ENCODE measurements around the gene PDCD11. TPM values are rescaled to one million over a fixed set of nuclear protein-coding genes. Genes with fewer than 3 reads are reported as not detected.
A peak's percentile ranks its signal among the peaks of the same experiment; 100 is the strongest.

The PDCD11 gene
- total RNA-seq, 1 experiment from 2014 or later, result 55.7 TPM

DNA sequence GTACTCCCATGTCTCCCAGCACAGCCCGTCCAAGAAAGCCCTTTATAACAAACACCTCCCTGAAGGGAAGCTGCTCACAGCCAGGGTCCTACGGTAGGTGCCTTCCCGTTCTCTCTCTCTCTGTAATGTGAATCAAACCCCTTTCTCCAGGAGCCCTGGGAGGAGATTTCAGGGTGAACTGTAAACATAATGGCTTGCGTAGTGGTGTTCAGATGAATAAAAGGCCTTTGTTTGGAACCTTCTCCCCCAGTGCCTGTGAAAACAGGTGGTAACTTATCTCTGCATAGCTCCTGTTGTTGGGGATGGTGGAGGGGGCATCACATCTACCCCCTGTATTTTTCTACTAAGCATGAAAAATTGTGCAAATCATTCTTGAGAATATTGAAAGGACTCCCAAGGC, 43.4 kb downstream of the PDCD11 start:
- Histone ChIP-seq H3K36me3 (replicated peaks; ENCODE audit: control insufficient read depth, insufficient read depth, low read length) (peaks cover 58% of the 10 kb centered on the region), H3K27me3 (ENCODE audit: control insufficient read depth, insufficient read depth, low read length) (no peaks in the 10 kb centered on the region), H3K4me3 (ENCODE audit: insufficient read depth, low read depth, low read length) (no peak overlapping the region)
- DNase-seq, result no peak

DNA sequence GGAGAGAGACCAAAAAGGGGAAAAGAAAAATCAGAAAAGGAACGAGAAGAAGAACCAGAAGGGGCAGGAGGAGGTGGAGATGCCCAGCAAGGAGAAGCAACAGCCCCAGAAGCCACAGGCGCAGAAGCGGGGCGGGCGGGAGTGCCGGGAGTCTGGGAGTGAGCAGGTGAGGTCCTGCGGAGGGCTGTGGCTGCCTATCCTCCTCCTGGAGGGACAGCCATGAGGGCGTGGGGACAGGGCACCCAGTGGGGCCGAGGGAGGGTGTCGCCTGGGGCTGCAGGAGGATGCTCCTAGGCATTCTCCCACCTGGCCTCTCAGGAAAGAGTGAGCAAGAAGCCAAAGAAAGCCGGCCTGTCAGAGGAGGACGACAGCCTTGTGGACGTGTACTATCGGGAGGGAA, 44.0 kb downstream of the PDCD11 start:
- Histone ChIP-seq H3K27me3 (ENCODE audit: control insufficient read depth, insufficient read depth, low read length) (no peaks in the 10 kb centered on the region), H3K4me3 (ENCODE audit: insufficient read depth, low read depth, low read length) (no peak overlapping the region), H3K36me3 (replicated peaks; ENCODE audit: control insufficient read depth, insufficient read depth, low read length) (peaks cover 63% of the 10 kb centered on the region)
- peak; percentile 41 for DNase-seq

DNA sequence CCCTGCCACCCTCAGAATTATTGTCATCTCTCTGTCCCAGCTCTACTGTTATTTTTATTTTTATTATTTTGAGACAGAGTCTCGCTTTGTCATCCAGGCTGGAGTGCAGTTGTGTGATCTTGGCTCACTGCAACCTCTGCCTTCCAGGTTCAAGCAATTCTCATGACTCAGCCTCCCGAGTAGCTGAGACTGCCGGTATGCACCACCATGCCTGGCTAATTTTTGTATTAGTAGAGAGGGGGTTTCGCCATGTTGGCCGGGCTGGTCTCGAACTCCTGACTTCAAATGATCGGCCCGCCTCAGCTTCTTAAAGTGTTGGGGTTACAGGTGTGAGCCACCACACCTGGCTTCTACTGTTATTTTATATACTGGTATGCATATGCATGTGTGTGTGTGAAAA, 44.8 kb downstream of the PDCD11 start:
- no peak overlapping the region for H3K4me3 ChIP-seq (ENCODE audit: insufficient read depth, low read depth, low read length)
- H3K36me3 ChIP-seq (replicated peaks; ENCODE audit: control insufficient read depth, insufficient read depth, low read length), result peaks cover 61% of the 10 kb centered on the region
- H3K27me3 ChIP-seq (ENCODE audit: control insufficient read depth, insufficient read depth, low read length), result no peaks in the 10 kb centered on the region
- DNase-seq, result no peak

DNA sequence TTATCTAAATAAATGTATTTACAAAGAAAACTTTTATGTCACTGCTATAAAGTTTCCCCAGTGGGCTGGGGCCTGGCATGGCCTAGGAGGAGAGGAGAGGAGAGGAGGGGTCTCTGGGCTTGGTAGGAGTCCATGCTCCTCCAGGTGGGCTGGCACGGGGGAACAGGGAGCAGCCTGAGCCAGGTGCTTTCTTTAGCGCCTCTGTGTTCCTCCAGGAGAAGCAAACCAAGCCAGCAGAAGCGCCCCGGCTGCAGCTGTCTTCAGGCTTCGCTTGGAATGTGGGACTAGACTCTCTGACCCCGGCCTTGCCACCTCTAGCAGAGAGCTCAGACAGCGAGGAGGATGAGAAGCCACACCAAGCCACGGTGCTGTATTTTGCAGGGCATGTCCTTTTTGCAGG, 45.2 kb downstream of the PDCD11 start:
- DNase-seq, result no peak
- Histone ChIP-seq H3K27me3 (ENCODE audit: control insufficient read depth, insufficient read depth, low read length) (no peaks in the 10 kb centered on the region), H3K4me3 (ENCODE audit: insufficient read depth, low read depth, low read length) (no peak overlapping the region), H3K36me3 (replicated peaks; ENCODE audit: control insufficient read depth, insufficient read depth, low read length) (peaks cover 61% of the 10 kb centered on the region)

DNA sequence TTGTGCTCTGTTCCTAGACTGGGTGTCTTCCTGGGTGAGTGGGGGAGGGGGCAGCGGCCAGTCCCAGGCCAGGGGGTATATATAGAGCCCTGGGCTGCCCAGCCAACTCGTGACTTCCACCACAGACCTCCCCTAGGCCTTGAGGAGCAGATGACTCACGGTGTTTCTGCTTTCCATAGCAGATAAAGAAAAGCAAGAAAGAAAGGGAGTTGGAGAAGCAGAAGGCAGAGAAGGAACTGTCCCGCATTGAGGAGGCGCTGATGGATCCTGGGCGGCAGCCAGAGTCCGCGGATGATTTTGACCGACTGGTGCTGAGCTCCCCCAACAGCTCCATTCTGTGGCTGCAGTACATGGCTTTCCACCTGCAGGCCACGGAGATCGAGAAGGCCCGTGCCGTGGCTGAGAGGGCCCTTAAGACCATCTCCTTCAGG, 45.6 kb downstream of the PDCD11 start:
- no peak overlapping the region for H3K4me3 ChIP-seq (ENCODE audit: insufficient read depth, low read depth, low read length)
- peaks cover 59% of the 10 kb centered on the region for H3K36me3 ChIP-seq (replicated peaks; ENCODE audit: control insufficient read depth, insufficient read depth, low read length)
- no peak for DNase-seq
- no peaks in the 10 kb centered on the region for H3K27me3 ChIP-seq (ENCODE audit: control insufficient read depth, insufficient read depth, low read length)

DNA sequence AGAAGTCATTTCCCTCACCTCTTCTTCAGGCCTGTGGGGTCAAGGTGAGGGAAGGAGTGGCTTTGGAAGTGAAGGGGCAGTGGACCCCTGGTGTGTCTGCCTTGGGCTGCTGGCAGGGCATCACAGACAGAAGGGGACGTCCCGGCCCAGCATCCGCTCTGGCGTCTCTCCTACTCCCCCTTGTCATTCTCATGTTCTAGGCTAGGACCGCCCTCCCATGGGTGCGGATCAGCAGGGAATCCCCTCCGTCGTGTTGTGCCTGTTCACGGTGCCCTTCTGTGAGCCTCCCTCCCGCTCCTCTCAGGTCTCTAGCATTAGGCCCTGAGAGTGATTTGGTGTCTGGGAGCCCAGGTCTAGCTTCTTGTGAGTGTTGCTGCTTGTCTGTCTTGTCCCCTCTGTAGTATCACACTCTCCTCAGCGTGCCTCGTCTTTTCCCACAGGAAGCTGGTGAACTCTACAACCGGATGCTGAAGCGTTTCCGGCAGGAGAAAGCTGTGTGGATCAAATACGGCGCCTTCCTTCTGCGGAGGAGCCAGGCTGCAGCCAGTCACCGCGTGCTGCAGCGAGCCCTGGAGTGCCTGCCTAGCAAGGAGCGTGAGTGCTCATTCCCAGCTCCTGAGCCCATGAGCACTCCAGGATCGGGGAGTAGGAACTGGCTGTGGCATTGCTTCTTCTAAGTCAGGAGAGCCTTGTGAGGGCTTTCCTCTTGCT, 47.2 kb downstream of the PDCD11 start:
- Histone ChIP-seq H3K27me3 (ENCODE audit: control insufficient read depth, insufficient read depth, low read length) (no peaks in the 10 kb centered on the region), H3K36me3 (replicated peaks; ENCODE audit: control insufficient read depth, insufficient read depth, low read length) (peaks cover 53% of the 10 kb centered on the region), H3K4me3 (ENCODE audit: insufficient read depth, low read depth, low read length) (no peak overlapping the region)
- DNase-seq, result peak; percentile 20

DNA sequence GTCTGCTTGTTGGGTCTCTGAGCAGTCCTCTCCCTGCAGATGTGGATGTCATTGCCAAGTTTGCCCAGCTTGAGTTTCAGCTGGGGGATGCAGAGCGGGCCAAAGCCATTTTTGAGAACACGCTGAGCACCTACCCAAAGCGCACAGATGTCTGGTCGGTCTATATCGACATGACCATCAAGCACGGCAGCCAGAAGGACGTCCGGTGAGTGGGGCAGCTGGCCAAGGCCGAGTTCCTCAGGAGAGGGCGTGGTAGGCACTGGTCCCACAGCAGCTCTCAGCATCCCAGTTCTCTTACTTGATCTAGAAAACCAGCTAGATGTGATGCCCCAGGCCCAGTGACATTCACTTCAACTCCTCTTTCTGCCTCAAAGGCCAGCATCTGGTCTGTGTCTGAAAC, 48.1 kb downstream of the PDCD11 start:
- Histone ChIP-seq H3K4me3 (ENCODE audit: insufficient read depth, low read depth, low read length) (no peak overlapping the region), H3K36me3 (replicated peaks; ENCODE audit: control insufficient read depth, insufficient read depth, low read length) (peaks cover 51% of the 10 kb centered on the region), H3K27me3 (ENCODE audit: control insufficient read depth, insufficient read depth, low read length) (no peaks in the 10 kb centered on the region)
- DNase-seq, result no peak

DNA sequence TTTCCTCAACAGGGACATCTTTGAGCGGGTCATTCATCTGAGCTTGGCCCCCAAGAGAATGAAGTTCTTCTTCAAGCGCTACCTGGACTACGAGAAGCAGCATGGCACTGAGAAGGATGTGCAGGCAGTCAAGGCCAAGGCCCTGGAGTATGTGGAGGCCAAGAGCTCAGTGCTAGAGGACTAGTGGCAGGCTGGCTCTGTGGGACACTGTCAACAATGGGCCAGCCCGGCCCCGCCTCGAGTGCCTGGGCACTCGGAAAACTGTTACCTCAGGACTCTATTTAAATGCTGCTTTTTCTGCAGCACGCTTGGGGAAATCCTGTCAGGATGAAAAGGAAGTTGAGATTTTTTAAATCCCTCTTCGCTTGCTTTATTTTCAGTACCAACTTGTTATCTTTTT, 48.9 kb downstream of the PDCD11 start:
- Histone ChIP-seq H3K4me3 (ENCODE audit: insufficient read depth, low read depth, low read length) (no peak overlapping the region), H3K36me3 (replicated peaks; ENCODE audit: control insufficient read depth, insufficient read depth, low read length) (peaks cover 44% of the 10 kb centered on the region), H3K27me3 (ENCODE audit: control insufficient read depth, insufficient read depth, low read length) (no peaks in the 10 kb centered on the region)
- no peak for DNase-seq

DNA sequence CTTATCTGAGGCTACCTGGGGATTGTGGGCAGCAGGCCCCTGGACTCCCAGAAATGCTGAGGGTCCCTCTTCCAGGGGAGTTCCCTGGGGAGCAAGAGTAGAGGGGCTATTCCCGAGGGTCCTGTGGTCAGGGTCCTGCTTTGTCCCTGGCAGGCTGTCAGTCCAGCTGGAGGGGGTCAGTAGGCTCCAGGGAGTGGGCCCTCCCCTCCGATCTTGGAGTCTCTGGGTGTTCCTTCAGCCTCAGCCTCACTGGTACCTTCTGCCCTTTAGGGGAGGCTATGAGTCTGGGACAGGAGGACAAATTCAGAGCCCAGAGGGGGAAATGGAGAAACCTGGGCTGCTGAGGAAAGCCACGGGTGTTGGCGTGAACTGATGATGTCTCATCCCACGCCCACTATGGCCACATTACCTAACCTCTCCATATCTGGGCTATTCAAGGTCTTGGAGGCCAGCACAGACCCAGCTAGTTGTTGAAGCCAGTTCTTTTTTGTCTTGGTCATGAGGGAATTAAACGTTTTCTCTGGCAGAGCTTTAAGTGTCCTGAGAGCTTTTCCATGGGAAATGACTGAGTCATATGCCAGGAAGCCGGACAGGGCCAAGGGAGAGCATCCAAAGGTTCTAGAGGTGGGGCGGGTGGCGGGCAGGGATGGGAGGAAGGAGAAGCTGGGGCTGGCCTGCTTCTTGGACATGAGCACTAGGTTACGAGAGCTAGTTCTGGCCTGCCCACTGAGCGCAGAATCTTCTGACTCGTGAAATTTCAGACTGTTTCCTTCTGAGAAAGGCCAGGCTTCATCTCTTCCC, 49.5 kb downstream of the PDCD11 start:
- H3K36me3 ChIP-seq (replicated peaks; ENCODE audit: control insufficient read depth, insufficient read depth, low read length), result peaks cover 39% of the 10 kb centered on the region
- peak; percentile 20 for DNase-seq
- H3K4me3 ChIP-seq (ENCODE audit: insufficient read depth, low read depth, low read length), result no peak overlapping the region
- H3K27me3 ChIP-seq (ENCODE audit: control insufficient read depth, insufficient read depth, low read length), result no peaks in the 10 kb centered on the region

DNA sequence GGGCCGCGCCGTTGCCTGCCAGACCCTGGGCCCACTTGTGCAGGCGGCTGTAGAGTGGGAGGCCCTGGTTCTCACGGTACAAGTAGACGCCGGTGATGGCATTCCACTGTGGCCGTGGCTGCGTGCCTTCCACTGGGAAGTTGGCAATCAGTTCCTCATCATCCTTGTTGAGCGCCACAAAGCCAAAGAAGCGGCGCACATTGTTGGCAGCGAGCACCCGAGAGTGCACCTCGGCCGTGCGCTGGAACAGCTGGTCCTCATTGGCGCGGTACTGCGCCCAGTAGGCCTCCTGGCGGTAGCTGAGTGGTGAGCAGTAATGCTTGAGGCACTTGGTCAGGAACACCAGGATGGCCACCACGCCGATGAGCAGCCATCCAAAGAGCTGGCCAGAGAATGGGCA, 50.8 kb downstream of the PDCD11 start:
- Histone ChIP-seq H3K27me3 (ENCODE audit: control insufficient read depth, insufficient read depth, low read length) (no peaks in the 10 kb centered on the region), H3K4me3 (ENCODE audit: insufficient read depth, low read depth, low read length) (no peak overlapping the region), H3K36me3 (replicated peaks; ENCODE audit: control insufficient read depth, insufficient read depth, low read length) (peaks cover 35% of the 10 kb centered on the region)
- DNase-seq, result peak; percentile 31

DNA sequence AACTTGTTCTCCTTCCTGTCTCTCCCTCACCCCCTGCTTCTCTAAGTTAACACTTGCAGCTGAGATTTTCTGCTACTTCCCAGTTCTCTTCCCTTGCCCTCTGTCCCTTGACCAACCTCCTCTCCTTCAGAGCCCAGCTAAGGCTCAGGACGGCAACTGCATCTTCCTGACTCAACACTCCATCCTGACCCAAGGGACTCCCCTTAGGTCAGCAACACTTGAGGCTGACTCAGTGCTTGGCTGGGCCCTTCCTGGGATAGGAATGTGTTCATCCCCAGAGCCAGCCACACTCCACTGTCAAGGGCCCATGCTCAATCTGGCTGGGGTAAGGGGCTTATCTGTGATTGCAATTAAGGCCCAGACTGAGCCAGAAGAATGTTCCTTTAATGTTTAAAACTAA, 52.3 kb downstream of the PDCD11 start:
- no peak for DNase-seq
- H3K4me3 ChIP-seq (ENCODE audit: insufficient read depth, low read depth, low read length), result no peak overlapping the region
- H3K27me3 ChIP-seq (ENCODE audit: control insufficient read depth, insufficient read depth, low read length), result no peaks in the 10 kb centered on the region
- peaks cover 22% of the 10 kb centered on the region for H3K36me3 ChIP-seq (replicated peaks; ENCODE audit: control insufficient read depth, insufficient read depth, low read length)

DNA sequence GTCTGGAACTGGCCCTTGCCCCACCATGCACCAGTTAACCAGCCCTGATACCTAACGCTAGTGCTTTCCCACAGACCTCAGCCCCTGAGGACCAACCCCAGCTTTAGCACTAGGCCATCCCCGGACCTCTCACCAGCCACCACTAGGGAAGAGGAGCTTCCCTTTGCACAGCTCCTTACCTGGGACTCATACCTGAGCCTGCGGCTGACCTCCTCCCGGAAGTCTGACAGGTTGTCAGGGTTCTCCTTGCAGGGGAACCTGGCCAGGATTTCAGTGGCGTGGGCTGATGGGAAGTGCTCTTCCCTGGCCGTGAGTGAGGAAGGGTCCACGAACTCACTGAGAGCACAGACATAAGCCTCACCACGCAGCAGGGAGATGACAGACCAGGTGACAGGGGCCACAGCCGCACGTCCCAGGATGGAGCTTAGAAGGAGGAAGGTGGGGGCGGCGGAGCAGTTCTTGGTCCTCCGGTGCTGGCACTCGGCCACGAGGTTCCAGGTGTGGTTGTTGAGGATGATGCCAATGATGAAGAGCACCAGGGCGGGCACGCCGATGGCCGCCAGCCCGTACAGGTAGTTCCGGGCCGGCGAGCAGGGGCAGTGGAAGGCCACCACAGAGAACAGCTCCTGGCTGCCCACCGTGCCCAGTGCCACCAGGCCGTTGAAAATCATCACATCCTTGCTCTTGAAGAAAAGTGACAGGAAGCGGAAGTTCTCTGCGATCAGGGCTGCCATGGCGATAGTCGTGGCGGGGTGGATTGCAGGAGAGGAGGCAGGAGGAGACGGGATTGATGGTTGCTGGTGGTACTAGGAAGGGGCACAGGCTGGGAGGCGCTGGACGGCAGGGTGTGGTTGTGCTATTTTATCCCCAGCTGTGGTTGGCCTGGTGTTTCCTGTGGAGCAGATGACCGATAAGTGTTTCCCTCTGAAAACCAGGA, 53.0 kb downstream of the PDCD11 start:
- Histone ChIP-seq H3K4me3 (ENCODE audit: insufficient read depth, low read depth, low read length) (no peak overlapping the region), H3K36me3 (replicated peaks; ENCODE audit: control insufficient read depth, insufficient read depth, low read length) (peaks cover 14% of the 10 kb centered on the region), H3K27me3 (ENCODE audit: control insufficient read depth, insufficient read depth, low read length) (no peaks in the 10 kb centered on the region)
- DNase-seq, result peak; percentile 55

DNA sequence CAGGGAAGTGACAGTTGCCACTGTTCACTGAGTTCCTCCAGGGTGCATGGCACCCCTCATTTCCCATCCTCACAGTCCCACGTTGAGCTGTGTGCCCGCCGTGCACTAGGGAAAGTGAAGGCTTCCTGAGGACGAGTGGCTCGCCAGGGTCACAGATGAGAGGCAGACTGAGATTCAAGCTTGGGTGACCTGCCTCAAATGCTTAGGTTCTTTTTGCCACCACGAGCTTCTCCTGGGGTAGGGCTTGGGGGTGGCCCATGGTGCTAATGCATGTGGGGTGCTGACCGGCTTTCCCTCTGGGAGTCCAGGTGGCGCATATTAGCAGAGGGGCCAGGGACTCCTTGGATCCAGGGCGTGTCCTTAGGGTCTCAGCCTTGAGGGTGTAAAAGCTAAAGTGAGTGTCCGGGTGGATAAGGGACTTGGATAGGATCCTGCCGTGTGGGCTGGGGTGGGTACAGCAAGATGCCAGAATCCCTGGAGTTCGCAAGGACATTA, 53.8 kb downstream of the PDCD11 start:
- peaks cover 7% of the 10 kb centered on the region for H3K36me3 ChIP-seq (replicated peaks; ENCODE audit: control insufficient read depth, insufficient read depth, low read length)
- H3K4me3 ChIP-seq (ENCODE audit: insufficient read depth, low read depth, low read length), result no peak overlapping the region
- no peaks in the 10 kb centered on the region for H3K27me3 ChIP-seq (ENCODE audit: control insufficient read depth, insufficient read depth, low read length)
- peak; percentile 41 for DNase-seq

DNA sequence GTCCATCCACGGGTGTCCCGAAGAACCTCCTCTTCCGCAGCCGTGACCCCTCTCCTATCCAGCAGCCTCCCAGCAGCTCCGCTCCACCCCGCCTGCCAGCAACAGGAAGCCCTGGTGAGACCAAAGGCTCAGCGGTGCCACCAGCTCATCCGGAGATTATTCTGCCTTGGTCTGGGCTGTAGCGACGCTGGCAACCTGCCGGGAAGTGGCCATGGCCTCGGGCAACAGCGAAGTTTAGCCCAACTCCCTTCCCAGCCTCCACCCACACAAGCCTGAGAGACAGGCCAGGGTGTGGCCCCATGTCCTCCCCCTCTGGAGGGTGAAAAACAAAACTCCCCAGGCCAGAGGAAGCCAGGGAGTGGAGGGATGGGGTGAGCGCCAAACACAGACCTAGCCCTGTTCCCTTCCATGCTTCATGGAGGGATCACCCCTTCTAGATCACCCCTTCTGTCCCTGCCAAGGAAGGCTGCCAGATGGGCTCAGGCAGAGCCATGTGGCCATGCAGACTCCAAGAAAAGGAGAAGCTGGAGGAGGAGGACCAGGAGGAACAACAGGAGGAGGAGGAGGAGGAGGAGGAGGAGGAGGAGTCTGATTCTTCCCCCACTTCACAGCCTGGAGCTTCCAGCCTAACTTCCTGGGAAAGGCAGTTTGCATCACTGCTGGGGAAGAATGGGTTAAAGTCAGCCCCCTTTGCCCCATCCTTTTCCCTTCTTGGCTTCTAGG, 54.8 kb downstream of the PDCD11 start:
- H3K36me3 ChIP-seq (replicated peaks; ENCODE audit: control insufficient read depth, insufficient read depth, low read length), result peaks cover 6% of the 10 kb centered on the region
- peak; percentile 76 for DNase-seq
- H3K4me3 ChIP-seq (ENCODE audit: insufficient read depth, low read depth, low read length), result peak overlapping the region; percentile 42; the same call in 1 of the 2 replicates
- H3K27me3 ChIP-seq (ENCODE audit: control insufficient read depth, insufficient read depth, low read length), result no peaks in the 10 kb centered on the region
